ES-I3 (cell line): ENCODE results near the gene WDSUB1.

Experiments
- H3K36me3 ChIP-seq: 2 replicates; pipeline ENCODE4 v1.6.1; 2013; ENCODE audit warnings: mild to moderate bottlenecking, low read length, control low read depth, moderate library complexity; ENCODE audit not compliant: insufficient read depth
- H3K4me1 ChIP-seq: 2 replicates; pipeline ENCODE4 v1.6.1; 2013; ENCODE audit warnings: mild to moderate bottlenecking, control low read depth, low read length; ENCODE audit not compliant: insufficient read depth
- H3K9ac ChIP-seq: 2 replicates; pipeline ENCODE4 v1.6.1; 2013; ENCODE audit warnings: low read depth, mild to moderate bottlenecking, low read length, moderate library complexity
- H3K9me3 ChIP-seq: 2 replicates; pipeline ENCODE4 v1.6.1; 2013; ENCODE audit warnings: mild to moderate bottlenecking, low read length, moderate library complexity; ENCODE audit not compliant: control insufficient read depth, insufficient read depth

Gene WDSUB1

DNA sequence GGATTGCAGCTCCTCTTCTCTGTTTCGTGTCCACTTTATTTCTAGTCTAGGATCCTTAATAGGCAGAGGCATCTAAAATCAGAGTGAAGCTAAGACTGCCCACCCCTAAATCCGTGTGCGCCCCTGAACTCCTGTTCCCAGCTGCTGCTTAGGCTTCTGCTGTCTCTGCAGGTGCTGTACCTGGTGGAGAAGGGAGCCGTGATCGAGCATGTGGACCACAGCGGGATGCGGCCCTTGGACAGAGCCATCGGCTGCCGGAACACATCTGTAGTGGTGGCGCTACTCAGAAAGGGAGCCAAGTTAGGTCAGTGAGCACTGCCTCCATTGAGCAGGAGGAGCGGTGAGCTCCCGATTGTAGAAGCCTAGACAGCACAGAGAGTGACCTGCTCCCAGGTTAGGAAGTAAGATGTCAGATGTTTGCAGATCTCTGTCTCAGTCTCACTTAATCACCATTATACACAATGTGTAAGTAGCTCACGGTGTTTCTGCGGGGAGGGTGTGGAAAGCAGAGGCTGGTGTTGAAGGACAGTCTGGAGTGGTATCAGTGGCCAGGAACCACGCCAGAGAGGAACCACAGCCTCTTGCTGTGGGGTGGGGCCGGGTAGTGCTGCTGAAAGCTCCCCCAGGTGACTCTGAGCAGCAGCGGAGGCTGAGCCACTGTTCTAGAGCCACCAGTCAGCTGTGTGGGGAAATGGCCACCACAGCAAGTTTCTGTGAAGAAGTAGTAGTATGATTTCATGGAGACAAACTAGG lies 62.3 kb downstream of the WDSUB1 start:
- Histone ChIP-seq H3K9ac (no peak overlapping the region), H3K36me3 (no peaks in the 10 kb centered on the region; the same call in 1 of the 2 replicates), H3K9me3 (no peaks in the 10 kb centered on the region)

DNA sequence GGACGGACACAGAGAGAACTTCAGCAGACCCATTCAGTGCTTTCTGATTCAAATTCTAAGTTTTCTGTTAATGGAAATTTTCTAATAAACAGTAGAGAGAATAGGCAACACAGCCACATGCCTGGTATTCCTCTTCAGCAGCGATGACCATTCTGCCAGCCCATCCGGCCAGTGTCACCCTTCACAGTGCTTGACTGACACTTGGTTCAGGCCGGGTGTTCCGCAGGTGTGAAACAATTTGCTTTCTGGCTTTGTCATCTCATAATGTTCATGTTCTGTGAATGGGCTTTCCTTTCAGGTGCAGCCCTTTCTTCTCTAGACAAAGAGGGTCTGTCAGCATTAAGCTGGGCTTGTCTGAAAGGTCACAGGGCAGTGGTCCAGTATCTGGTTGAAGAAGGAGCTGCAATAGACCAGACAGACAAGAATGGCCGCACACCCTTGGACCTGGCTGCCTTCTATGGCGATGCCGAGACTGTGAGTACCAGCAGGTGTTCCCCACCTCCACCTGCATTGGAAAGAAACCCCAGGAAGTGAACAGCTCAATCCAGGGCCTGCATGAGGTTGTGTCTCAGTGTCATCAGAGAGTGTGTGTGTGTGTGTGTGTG lies 67.0 kb downstream of the WDSUB1 start:
- no peaks in the 10 kb centered on the region; the same call in 1 of the 2 replicates for H3K36me3 ChIP-seq
- H3K9me3 ChIP-seq = no peaks in the 10 kb centered on the region
- H3K4me1 ChIP-seq = no peaks in the 10 kb centered on the region
- H3K9ac ChIP-seq = no peak overlapping the region

More for the DNA sequence above, 62.3 kb downstream of the WDSUB1 start:
- H3K4me1 ChIP-seq = no peaks in the 10 kb centered on the region

DNA sequence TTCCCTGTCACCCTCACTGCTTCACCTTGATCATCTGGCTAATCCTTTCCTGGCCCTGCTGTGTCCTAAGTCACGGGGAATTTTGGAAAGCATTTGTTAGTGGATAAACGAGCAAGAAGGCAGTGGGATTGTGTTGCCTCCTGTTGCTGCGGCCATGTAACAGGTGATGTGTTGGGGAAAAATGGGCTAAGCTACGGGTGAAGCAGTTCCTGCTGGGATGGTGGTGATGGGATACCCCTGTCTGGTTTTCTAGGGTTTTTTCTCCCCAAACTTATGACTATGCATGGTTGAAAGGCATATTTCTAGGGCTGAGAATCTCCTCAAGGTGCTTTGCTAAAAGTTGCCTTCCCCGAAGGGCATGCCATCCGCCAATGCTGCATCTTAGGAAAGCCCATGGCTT lies 68.1 kb downstream of the WDSUB1 start:
- peaks cover 3% of the 10 kb centered on the region for H3K36me3 ChIP-seq
- H3K9me3 ChIP-seq = no peaks in the 10 kb centered on the region
- no peaks in the 10 kb centered on the region for H3K4me1 ChIP-seq
- H3K9ac ChIP-seq = no peak overlapping the region

DNA sequence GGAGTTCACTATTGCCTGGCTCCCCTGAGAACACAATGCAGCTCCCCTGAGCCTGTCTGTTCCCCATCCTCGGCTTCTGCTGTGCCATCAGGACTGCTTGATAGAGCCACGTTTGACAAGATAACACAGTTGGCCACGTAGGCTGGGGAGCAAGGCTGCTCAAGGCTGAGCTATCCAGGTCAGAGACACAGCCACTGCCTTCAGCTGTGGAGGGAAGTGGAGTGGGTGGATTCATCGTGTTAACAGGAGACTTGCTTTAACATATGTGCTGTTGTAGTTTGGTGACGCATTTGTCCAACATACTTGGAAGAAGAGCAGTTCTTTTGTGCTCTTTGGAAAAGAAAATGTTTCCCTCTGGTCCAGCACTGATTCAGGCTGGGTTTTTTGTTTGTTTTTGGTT lies 68.8 kb downstream of the WDSUB1 start:
- H3K4me1 ChIP-seq = no peaks in the 10 kb centered on the region
- peaks cover 3% of the 10 kb centered on the region for H3K36me3 ChIP-seq
- H3K9ac ChIP-seq = no peak overlapping the region
- H3K9me3 ChIP-seq = no peaks in the 10 kb centered on the region

DNA sequence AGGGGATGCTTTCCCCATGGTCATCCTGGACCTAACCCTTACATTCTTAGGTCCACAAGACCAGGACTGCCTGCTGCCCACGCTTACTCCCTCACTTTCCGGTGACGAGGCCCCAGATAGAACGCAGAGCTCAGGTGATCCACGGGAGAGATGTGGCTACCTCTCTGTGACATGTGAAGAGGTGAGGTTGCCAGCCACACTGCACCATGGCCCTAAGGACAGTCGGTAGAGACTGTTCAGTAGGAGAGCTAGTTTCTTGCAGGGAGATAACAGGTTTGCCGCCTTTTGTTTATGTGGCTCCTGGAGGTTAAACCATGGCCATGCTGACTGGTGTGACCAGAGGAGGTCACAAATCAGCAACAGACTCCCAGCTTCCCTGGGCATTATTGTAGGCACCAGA lies 71.4 kb downstream of the WDSUB1 start:
- no peak overlapping the region for H3K9ac ChIP-seq
- H3K9me3 ChIP-seq = no peaks in the 10 kb centered on the region
- H3K4me1 ChIP-seq = peaks cover 13% of the 10 kb centered on the region
- peaks cover 3% of the 10 kb centered on the region for H3K36me3 ChIP-seq

DNA sequence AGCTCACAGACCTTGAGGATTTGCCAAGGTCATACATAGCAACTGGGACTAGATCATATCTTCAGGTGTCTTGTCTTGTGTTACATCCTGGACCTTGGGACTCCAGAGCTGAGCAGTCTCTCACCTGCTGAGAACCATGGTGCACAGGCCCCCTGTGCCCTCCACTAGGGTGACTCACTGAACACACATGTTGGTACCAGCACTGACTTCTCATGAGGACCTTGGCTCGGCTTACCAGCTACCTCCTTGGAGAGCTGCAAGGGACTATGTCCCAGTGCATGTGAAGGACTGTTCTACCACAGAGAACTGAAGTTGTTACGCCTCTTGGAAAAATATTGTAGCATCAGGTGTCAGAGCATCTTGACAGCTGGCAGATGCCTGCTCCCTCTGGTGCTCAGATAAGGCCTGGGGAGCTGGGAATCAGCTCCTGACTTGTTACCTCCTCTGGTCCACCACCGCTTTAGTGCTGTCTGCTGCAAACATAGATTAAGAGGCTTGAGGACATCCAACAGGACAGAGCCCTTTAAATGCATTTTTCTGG lies 72.1 kb downstream of the WDSUB1 start:
- Histone ChIP-seq H3K9me3 (no peaks in the 10 kb centered on the region), H3K9ac (no peak overlapping the region), H3K4me1 (peaks cover 13% of the 10 kb centered on the region), H3K36me3 (peaks cover 3% of the 10 kb centered on the region)

DNA sequence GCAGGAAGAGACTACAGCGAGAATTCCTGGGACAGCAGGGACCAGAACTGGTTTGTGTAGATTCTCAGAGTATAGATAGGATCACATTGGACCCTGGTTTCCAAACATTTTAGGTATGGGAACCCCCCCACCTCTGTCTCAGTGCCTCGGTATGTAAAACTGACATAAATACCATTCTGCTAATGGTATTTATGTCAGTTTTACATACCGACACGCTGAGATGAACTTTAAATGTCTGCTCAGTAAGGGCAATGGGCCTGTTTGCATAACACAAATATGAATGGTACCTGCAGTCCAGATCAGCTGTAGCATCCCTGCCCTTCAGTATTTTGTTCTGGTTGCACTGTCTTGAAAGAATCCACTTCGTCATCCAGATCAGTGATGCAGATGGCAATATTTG lies 73.2 kb downstream of the WDSUB1 start:
- H3K9ac ChIP-seq = no peak overlapping the region
- H3K9me3 ChIP-seq = no peaks in the 10 kb centered on the region
- peaks cover 3% of the 10 kb centered on the region for H3K36me3 ChIP-seq
- H3K4me1 ChIP-seq = peaks cover 13% of the 10 kb centered on the region

- Histone ChIP-seq H3K4me1 (peaks cover 13% of the 10 kb centered on the region), H3K9ac (peak overlapping the region; percentile 14; the same call in 1 of the 2 replicates), H3K9me3 (no peaks in the 10 kb centered on the region), H3K36me3 (peaks cover 5% of the 10 kb centered on the region)
These were observed 74.8 kb downstream of the WDSUB1 start for GRCh38 chr2:159211447-159212396.

DNA sequence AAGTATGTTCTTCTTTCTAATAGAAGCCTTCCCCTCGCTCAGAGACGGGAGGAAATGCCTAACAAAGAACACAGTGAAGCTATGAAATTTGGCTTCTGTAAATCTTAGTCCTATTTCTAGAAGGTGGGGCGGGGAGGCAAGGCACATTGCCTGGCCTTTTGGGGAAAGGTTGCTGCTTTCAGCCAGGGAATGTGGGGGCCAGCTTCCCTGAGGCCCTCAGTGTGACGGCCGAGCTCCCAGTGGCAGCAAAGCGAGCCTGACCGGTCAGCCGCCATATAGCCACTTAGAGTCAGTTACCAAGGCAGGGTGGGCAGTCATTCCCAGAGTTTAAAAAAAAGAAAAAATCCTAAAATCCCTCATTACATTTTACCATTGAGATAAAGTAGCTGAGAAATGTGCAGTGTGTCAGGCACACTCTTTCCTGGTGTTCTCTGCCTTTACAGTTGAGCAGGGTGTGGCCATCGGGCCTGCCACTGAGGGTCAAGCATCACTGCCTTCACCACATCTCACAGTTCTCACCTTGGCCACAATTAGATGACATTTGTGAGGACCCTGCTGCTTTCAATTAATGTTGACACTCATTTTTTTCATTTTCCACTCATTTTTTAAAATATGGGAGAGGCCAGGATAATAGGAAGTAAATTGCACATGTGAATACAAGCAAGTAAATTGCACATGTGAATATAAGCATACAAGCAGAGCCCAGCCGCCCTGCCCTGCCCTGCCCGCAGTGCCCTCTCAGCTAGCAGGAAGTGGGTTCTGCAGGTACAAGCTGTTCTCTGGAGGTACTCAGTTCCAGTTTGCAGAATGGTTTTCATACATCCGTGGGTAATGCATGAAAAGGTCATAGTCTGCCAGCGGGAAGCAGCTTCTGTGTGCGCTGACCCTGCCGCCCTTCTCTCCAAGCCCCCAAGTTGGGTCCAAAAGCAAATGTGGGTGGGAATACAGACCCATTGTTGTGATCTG lies 76.9 kb downstream of the WDSUB1 start:
- Histone ChIP-seq H3K36me3 (peaks cover 5% of the 10 kb centered on the region), H3K9me3 (no peaks in the 10 kb centered on the region), H3K9ac (no peak overlapping the region), H3K4me1 (peaks cover 13% of the 10 kb centered on the region)

DNA sequence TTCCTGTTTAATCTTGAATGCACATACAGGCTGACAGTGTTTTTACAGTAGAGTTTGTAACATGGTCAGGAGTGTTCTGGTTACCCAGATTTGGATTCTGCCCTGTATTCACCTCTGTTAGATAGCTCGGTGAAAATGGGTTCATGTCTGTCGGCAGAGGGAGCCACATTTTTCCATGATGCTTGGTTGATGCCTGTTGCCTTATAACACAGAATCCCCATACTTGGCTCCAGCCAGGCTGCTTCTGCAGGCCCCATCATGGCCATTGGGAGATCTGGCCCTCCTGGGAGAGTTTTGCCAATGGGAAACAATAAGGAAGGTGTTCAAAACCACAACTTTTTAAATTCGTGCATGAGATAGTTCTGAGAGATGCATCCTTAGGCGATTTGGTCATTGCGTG lies 78.1 kb downstream of the WDSUB1 start:
- no peak overlapping the region for H3K9ac ChIP-seq
- no peaks in the 10 kb centered on the region for H3K9me3 ChIP-seq

GRCh38 chr2:159206736-159207380 lies 79.6 kb downstream of the WDSUB1 start:
- Histone ChIP-seq H3K4me1 (peaks cover 6% of the 10 kb centered on the region; the same call in 1 of the 2 replicates), H3K9ac (no peak overlapping the region), H3K36me3 (peaks cover 2% of the 10 kb centered on the region; the same call in 1 of the 2 replicates), H3K9me3 (no peaks in the 10 kb centered on the region)

More for the DNA sequence above, 78.1 kb downstream of the WDSUB1 start:
- H3K4me1 ChIP-seq = peaks cover 13% of the 10 kb centered on the region
- peaks cover 2% of the 10 kb centered on the region; the same call in 1 of the 2 replicates for H3K36me3 ChIP-seq

DNA sequence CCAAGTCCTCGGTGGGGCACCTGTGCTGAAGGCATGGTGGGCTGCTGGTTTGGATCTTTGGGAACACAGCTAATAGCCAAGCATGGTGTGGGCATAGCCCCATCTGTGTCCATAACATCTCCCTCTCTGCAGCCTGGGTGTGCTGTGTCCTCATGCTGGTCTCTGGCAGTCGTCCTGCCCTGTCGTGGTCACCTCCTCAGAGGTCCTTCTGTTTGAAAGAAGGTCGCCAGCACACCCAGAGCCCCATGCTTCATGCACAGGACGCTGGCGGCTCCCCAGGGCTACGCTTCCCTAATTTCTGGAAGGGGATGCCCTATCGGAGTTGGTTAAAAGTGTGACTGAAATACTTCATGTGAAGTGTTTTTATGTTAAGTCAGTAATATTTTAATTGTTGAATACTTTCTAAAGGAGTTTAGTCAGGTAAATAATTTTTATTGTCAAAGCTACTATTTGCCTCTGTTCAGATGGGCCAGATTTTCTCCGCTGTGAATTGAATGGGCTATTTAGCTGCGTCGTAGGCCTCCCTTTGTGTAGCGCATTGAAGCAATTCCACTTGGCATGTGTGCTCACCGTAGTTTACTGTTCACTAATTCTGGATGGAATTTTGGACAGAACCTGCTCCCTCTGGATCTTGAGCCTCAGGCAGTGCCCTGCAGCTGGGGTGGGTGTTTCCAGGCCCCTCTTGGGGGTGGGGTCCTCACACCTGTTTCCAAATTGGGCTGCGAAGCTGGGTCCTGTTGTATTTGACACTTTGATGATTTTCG lies 81.9 kb downstream of the WDSUB1 start:
- peaks cover 2% of the 10 kb centered on the region; the same call in 1 of the 2 replicates for H3K36me3 ChIP-seq
- H3K9ac ChIP-seq = no peak overlapping the region
- H3K4me1 ChIP-seq = no peaks in the 10 kb centered on the region; the same call in 1 of the 2 replicates
- H3K9me3 ChIP-seq = no peaks in the 10 kb centered on the region
